Neural cell (in vitro differentiated cells): ENCODE measurements around the gene APOL4.

Source experiments
- EP300 ChIP-seq: fragments of 450-650 bp; conservative IDR thresholded peaks from 2 replicates; pipeline ENCODE4 v1.6.1; 2014; ENCODE audit warnings: antibody characterized with exemption, mild to moderate bottlenecking, moderate library complexity; ENCODE audit not compliant: poor library complexity, severe bottlenecking
- POLR2AphosphoS5 ChIP-seq: IDR thresholded peaks from 2 replicates; pipeline ENCODE4 v1.6.1; 2012
- RAD21 ChIP-seq: fragments of 450-650 bp; conservative IDR thresholded peaks from 2 replicates; pipeline ENCODE4 v1.6.1; 2014; ENCODE audit warnings: antibody characterized with exemption, mild to moderate bottlenecking, moderate library complexity
- TAF1 ChIP-seq: IDR thresholded peaks from 2 replicates; pipeline ENCODE4 v1.6.1; 2012; ENCODE audit warnings: low read depth
- TF ChIP-seq, protein P1 (sequence below): fragments of 450-650 bp; IDR thresholded peaks from 2 replicates; pipeline ENCODE4 v1.5.1; 2014; ENCODE audit warnings: antibody characterized with exemption, mild to moderate bottlenecking, moderate library complexity; ENCODE audit not compliant: poor library complexity, severe bottlenecking

DNA sequence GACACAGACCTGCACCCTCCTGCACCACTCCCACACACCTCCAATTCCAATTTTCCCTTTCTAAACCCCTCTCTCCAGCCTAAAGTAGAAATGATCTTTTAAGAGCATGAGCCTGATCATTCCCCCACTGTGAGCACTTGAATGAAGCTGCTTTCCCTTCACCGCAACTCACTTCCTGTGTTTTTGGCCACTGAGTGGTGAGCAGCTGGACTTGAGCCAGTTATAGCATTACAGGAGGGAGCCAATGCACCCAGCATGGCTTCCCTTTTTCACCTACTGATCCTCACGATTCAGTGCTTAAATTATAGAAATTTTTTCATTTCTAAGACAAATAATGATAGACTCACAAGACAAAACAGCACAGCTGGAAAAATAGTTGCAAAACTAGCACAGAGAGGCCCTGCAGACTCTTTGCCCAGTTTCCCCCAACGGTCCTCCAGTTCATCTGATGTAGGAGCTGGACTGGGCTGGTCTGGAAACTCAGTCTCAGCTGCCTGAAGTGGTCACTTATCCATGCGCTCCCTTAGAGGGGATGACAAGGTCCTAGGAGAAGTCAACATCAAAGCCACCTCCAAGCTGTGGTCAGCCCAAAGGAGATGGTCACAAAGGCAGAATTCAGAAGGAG is 9.7 kb upstream of the APOL4 start:
- TF ChIP-seq, protein P1, sequence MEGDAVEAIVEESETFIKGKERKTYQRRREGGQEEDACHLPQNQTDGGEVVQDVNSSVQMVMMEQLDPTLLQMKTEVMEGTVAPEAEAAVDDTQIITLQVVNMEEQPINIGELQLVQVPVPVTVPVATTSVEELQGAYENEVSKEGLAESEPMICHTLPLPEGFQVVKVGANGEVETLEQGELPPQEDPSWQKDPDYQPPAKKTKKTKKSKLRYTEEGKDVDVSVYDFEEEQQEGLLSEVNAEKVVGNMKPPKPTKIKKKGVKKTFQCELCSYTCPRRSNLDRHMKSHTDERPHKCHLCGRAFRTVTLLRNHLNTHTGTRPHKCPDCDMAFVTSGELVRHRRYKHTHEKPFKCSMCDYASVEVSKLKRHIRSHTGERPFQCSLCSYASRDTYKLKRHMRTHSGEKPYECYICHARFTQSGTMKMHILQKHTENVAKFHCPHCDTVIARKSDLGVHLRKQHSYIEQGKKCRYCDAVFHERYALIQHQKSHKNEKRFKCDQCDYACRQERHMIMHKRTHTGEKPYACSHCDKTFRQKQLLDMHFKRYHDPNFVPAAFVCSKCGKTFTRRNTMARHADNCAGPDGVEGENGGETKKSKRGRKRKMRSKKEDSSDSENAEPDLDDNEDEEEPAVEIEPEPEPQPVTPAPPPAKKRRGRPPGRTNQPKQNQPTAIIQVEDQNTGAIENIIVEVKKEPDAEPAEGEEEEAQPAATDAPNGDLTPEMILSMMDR: no peak
- TF ChIP-seq EP300 (no peak), RAD21 (no peak), TAF1 (no peak), POLR2AphosphoS5 (no peak)
